H1 (cell line): ENCODE results near the gene SRGAP2C. TPM values are rescaled to one million over a fixed set of nuclear protein-coding genes. Genes with fewer than 3 reads are reported as not detected.
"Not testable (repeated sequence)": the region's sequence is repeated elsewhere in the genome, so short reads cannot be mapped to it uniquely, and the experiment has no call there.

Experiments used
- CTCF ChIA-PET: fragments of 300-600 bp; sonication (Branson Sonifier 250); formaldehyde crosslinking; loops from one replicate; lab custom pipeline; 2021; ENCODE audit not compliant: partially characterized antibody; lab: Charles Lee
- POLR2A ChIA-PET: fragments of 300-600 bp; sonication (Branson Sonifier 250); formaldehyde crosslinking; loops from one replicate; lab custom pipeline; 2021; ENCODE audit warnings: inconsistent platforms; ENCODE audit not compliant: partially characterized antibody; lab: Charles Lee
- DNase-seq, 2 experiments: peaks; one replicate each; pipeline versions ENCODE4 v3.0.0 to v3.0.0-alpha.2; 2010 to 2022; ENCODE audit warnings: low spot score in 2 of 2, low read depth in 1 of 2, mixed read lengths in 1 of 2
- FAIRE-seq: peaks from 2 replicates; lab custom pipeline; 2011; peaks lifted over from hg19 to GRCh38; lab: Jason Lieb, UNC
- H2AFZ ChIP-seq: 2 replicates; pipeline ENCODE4 v1.8.1; 2012; ENCODE audit warnings: low read length, inconsistent platforms
- H2AK5ac ChIP-seq: 2 replicates; pipeline ENCODE4 v1.6.1; 2013; ENCODE audit warnings: low read depth, low read length
- H2BK120ac ChIP-seq: replicated peaks from 2 replicates; pipeline ENCODE3; 2013; ENCODE audit warnings: low read depth, low read length, inconsistent platforms
- H2BK12ac ChIP-seq: 2 replicates; pipeline ENCODE4 v1.6.1; 2013; ENCODE audit warnings: low read depth, low read length
- H2BK15ac ChIP-seq: 2 replicates; pipeline ENCODE4 v1.6.1; 2013; ENCODE audit warnings: low read length
- H2BK20ac ChIP-seq: 2 replicates; pipeline ENCODE4 v1.6.1; 2013; ENCODE audit warnings: low read length
- H2BK5ac ChIP-seq: 2 replicates; pipeline ENCODE4 v1.6.1; 2013; ENCODE audit warnings: low read depth, low read length
- H3K14ac ChIP-seq: 2 replicates; pipeline ENCODE4 v1.6.1; 2013; ENCODE audit warnings: inconsistent platforms; ENCODE audit not compliant: insufficient read length
- H3K18ac ChIP-seq: 2 replicates; pipeline ENCODE4 v1.6.1; 2013; ENCODE audit warnings: low read length; ENCODE audit errors: extremely low read depth
- H3K23ac ChIP-seq: 2 replicates; pipeline ENCODE4 v1.6.1; 2013; ENCODE audit warnings: inconsistent platforms; ENCODE audit not compliant: insufficient read length
- H3K23me2 ChIP-seq: 2 replicates; pipeline ENCODE4 v1.6.1; 2013; ENCODE audit warnings: low read depth, low read length
- H3K27ac ChIP-seq: 2 replicates; pipeline ENCODE4 v1.6.1; 2011; ENCODE audit warnings: low read depth, low read length, inconsistent platforms
- H3K27me3 ChIP-seq, 4 experiments: replicated peaks in 1 of 4; 1 replicate in 1 of 4; 2 replicates in 3 of 4; pipeline versions ENCODE4 v1.6.1 to v1.8.1; 2011 to 2013; ENCODE audit warnings: low read length in 3 of 4, mild to moderate bottlenecking in 3 of 4, inconsistent platforms in 2 of 4, mixed read lengths in 2 of 4, moderate library complexity in 1 of 4; ENCODE audit not compliant: control insufficient read depth in 3 of 4, insufficient read depth in 3 of 4; ENCODE audit errors: extremely low read depth in 1 of 4
- H3K36me3 ChIP-seq, 4 experiments: 2 replicates each; pipeline versions ENCODE4 v1.6.1 to v1.8.1; 2011 to 2013; ENCODE audit warnings: mild to moderate bottlenecking in 4 of 4, low read length in 3 of 4, moderate library complexity in 2 of 4, control low read depth in 1 of 4, inconsistent platforms in 1 of 4; ENCODE audit not compliant: insufficient read depth in 4 of 4, control insufficient read depth in 2 of 4
- H3K4ac ChIP-seq: replicated peaks from 2 replicates; pipeline ENCODE3; 2013; ENCODE audit warnings: low read length, low read depth, mixed read lengths, inconsistent platforms; ENCODE audit not compliant: insufficient read length
- H3K4me1 ChIP-seq, 4 experiments: replicated peaks in 1 of 4; 1 replicate in 1 of 4; 2 replicates in 3 of 4; pipeline versions ENCODE4 v1.6.1 to v1.8.1; 2011 to 2013; ENCODE audit warnings: low read length in 3 of 4, inconsistent platforms in 2 of 4, mixed read lengths in 1 of 4; ENCODE audit not compliant: insufficient read depth in 4 of 4, control insufficient read depth in 3 of 4
- H3K4me2 ChIP-seq, 2 experiments: 2 replicates each; pipeline versions ENCODE4 v1.6.1 to v1.8.1; 2011 to 2013; ENCODE audit warnings: low read depth in 2 of 2, low read length in 2 of 2, control low read depth in 1 of 2, inconsistent platforms in 1 of 2, mild to moderate bottlenecking in 1 of 2; ENCODE audit not compliant: insufficient read depth in 1 of 2
- H3K4me3 ChIP-seq, 4 experiments: fragments of 200-600, 300-600 bp in 1 of 4; sonication (generic), shearing (Covaris generic), sonication (Bioruptor Twin) in 1 of 4; 2 replicates each; pipeline versions ENCODE4 v1.5.1 to v1.8.1; 2011 to 2016; ENCODE audit warnings: low read length in 4 of 4, low read depth in 3 of 4, control low read depth in 2 of 4, inconsistent platforms in 2 of 4, mild to moderate bottlenecking in 2 of 4, mixed read lengths in 1 of 4, moderate library complexity in 1 of 4; ENCODE audit not compliant: insufficient read depth in 2 of 4; ENCODE audit errors: extremely low read depth in 1 of 4
- H3K56ac ChIP-seq: replicated peaks from 2 replicates; pipeline ENCODE3; 2013; ENCODE audit warnings: low read depth, mild to moderate bottlenecking, mixed read lengths, low read length, inconsistent platforms; ENCODE audit not compliant: insufficient read length
- H3K79me1 ChIP-seq: 2 replicates; pipeline ENCODE4 v1.6.1; 2013; ENCODE audit warnings: low read depth, low read length, control low read depth
- H3K79me2 ChIP-seq, 2 experiments: 2 replicates each; pipeline versions ENCODE4 v1.6.1 to v1.8.1; 2012 to 2013; ENCODE audit warnings: low read length in 2 of 2, mild to moderate bottlenecking in 2 of 2, inconsistent platforms in 1 of 2; ENCODE audit not compliant: insufficient read depth in 2 of 2, control insufficient read depth in 1 of 2
- H3K9ac ChIP-seq, 4 experiments: replicated peaks in 1 of 4; 1 replicate in 1 of 4; 2 replicates in 3 of 4; pipeline versions ENCODE4 v1.6.1 to v1.8.1; 2011 to 2013; ENCODE audit warnings: low read depth in 3 of 4, low read length in 3 of 4, control low read depth in 2 of 4, mild to moderate bottlenecking in 2 of 4, moderate library complexity in 2 of 4, inconsistent platforms in 1 of 4; ENCODE audit errors: extremely low read depth in 1 of 4
- H3K9me3 ChIP-seq, 2 experiments: 2 replicates each; pipeline versions ENCODE4 v1.6.1 to v1.8.1; 2012 to 2013; ENCODE audit warnings: mild to moderate bottlenecking in 2 of 2, moderate library complexity in 2 of 2, control low read depth in 1 of 2, inconsistent platforms in 1 of 2, low read depth in 1 of 2, low read length in 1 of 2, mixed read lengths in 1 of 2; ENCODE audit not compliant: insufficient read depth in 2 of 2
- H4K20me1 ChIP-seq, 2 experiments: replicated peaks in 1 of 2; 2 replicates each; pipeline versions ENCODE3 to v1.8.1; 2011 to 2013; ENCODE audit warnings: inconsistent platforms in 2 of 2, low read length in 2 of 2, mild to moderate bottlenecking in 1 of 2; ENCODE audit not compliant: insufficient read depth in 2 of 2, control insufficient read depth in 1 of 2
- H4K5ac ChIP-seq: 2 replicates; pipeline ENCODE4 v1.6.1; 2013; ENCODE audit warnings: low read length, low read depth, mixed read lengths, inconsistent platforms; ENCODE audit not compliant: insufficient read length
- H4K8ac ChIP-seq: 2 replicates; pipeline ENCODE4 v1.8.0; 2013; ENCODE audit warnings: mild to moderate bottlenecking, moderate library complexity, low read length, inconsistent platforms; ENCODE audit not compliant: insufficient read depth; ENCODE audit errors: extremely low read depth
- H4K91ac ChIP-seq: replicated peaks from 2 replicates; pipeline ENCODE3; 2013; ENCODE audit warnings: low read length, mixed read lengths, inconsistent platforms; ENCODE audit not compliant: insufficient read length
- WGBS, 2 experiments: shearing (Covaris generic) in 1 of 2; methylation state at CpG; one replicate each; pipeline versions ENCODE4 v1.1.6 to v1.1.7; 2013 to 2015; ENCODE audit warnings: low lambda C conversion rate in 2 of 2, mixed read lengths in 2 of 2, inconsistent platforms in 1 of 2, low coverage in 1 of 2, missing lambda C conversion rate in 1 of 2; ENCODE audit not compliant: insufficient replicate concordance in 2 of 2, insufficient coverage in 1 of 2, insufficient read length in 1 of 2; ENCODE audit errors: extremely low coverage in 1 of 2, missing lambda C conversion rate in 1 of 2; 5-methylcytosine and 5-hydroxymethylcytosine counted together
- polyA plus RNA-seq, 7 experiments: library from polyadenylated mRNA; depleted of rRNA in 3 of 7; stranded (reverse) in 5 of 7; unstranded in 2 of 7; fragments of >200 nt in 5 of 7; fragments of 200-250 nt in 2 of 7; gene quantifications; 1 replicate in 5 of 7; 2 replicates in 1 of 7; 4 replicates in 1 of 7; pipeline versions ENCODE4 v1.2.1 to v1.2.3, GENCODE V29; 2011 to 2013; ENCODE audit warnings: missing spikeins in 2 of 7, mixed read lengths in 2 of 7
- total RNA-seq: library from RNA; stranded (reverse); fragmentation: NEBNext Ultra II Directional; extraction: Animal tissue kit (Norgen Biotek cat#: 25700); gene quantifications from 2 replicates; pipeline ENCODE4 v1.2.1, GENCODE V29; 2021

Gene SRGAP2C
- total and polyA plus RNA-seq, 2 of the 8 experiments (the other 6 are each of a cell fraction or from before 2014, with no cell fraction given) = 2.5 to 25.2 TPM

DNA sequence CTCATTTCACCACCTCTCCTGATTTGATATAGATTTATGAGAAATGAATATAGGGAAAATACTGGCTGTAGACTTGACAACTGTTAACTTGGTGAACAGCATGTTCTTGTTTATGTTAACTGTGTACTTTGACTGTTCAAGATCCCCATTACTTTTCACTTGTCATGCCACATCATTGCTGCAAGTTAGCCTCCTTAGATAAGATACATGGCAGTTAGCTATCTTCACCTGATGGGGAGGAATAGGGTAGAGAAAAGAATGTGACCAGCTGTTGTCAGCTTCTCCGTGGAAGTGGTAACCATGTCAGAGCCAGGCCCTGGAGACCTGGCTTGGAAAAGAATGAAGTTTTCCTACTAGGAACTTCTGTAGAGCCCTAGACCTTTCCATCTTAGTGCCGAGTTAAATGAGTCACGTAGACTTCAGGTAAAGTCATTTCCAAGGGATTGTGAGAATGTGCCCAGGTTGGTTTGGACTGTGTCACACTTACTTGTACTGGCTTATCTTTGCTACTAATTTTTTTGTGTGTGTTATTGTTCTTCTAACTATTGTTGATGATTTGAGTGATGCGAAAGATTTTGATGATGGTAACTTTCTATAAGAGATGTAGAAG lies 41.6 kb downstream of the SRGAP2C start:
- H3K36me3 ChIP-seq, H3K18ac ChIP-seq: not testable (repeated sequence)

DNA sequence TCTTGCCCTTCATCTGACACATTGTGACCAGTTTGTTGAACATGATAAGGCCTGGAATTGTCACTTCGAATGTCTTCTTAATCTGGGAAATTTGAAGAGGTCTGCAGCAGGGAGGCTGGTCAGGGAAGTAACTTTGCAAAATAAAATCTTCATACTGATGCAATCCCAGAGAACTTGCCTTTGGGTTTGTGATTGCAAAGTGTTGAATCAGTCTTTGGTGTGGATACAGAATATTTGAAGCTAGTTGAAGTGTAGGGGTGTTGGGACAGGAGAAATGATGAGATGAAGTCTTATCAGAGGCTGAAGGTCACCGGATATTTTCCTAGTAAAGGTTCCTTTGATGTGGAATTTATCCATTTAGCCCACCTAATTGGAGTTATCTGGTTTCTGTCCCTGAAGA lies 42.1 kb downstream of the SRGAP2C start:
- WGBS, 2 experiments = 80% methylated on average over 1 of the region's 2 CpGs; no CpG with 5 or more reads in 1 of the 2 experiments
- H3K4me3 ChIP-seq, POLR2A ChIA-PET, H2BK12ac ChIP-seq, H4K20me1 ChIP-seq, H2BK20ac ChIP-seq, H3K4me1 ChIP-seq, H3K9ac ChIP-seq, H4K5ac ChIP-seq, DNase-seq, H4K8ac ChIP-seq, H2BK15ac ChIP-seq, H2AFZ ChIP-seq, CTCF ChIA-PET, H2BK5ac ChIP-seq, H3K36me3 ChIP-seq, H4K91ac ChIP-seq, H2AK5ac ChIP-seq, H3K79me1 ChIP-seq, H3K27me3 ChIP-seq, H3K56ac ChIP-seq, H2BK120ac ChIP-seq, H3K18ac ChIP-seq, H3K14ac ChIP-seq, H3K23me2 ChIP-seq, H3K23ac ChIP-seq, H3K79me2 ChIP-seq, H3K27ac ChIP-seq, H3K4me2 ChIP-seq, H3K4ac ChIP-seq, FAIRE-seq, H3K9me3 ChIP-seq: not testable (repeated sequence)

More for the DNA sequence above, 41.6 kb downstream of the SRGAP2C start:
- H3K79me1 ChIP-seq, H2AFZ ChIP-seq, H2BK5ac ChIP-seq, H3K4ac ChIP-seq, H4K91ac ChIP-seq, H2BK120ac ChIP-seq, H3K23me2 ChIP-seq, H3K4me1 ChIP-seq, DNase-seq, H2BK20ac ChIP-seq, POLR2A ChIA-PET, H3K23ac ChIP-seq, H3K4me3 ChIP-seq, H3K9ac ChIP-seq, H2BK12ac ChIP-seq, CTCF ChIA-PET, H2AK5ac ChIP-seq, H3K27ac ChIP-seq, H3K14ac ChIP-seq, H4K8ac ChIP-seq, H3K79me2 ChIP-seq, H3K27me3 ChIP-seq, H3K56ac ChIP-seq, H4K20me1 ChIP-seq, FAIRE-seq, H3K4me2 ChIP-seq, H2BK15ac ChIP-seq, H3K9me3 ChIP-seq, H4K5ac ChIP-seq: not testable (repeated sequence)
- WGBS, 2 experiments = 100% methylated on average over 2 of the region's 4 CpGs; no CpG with 5 or more reads in 1 of the 2 experiments
